ENCODE results near the gene RTN4RL2.

DNA sequence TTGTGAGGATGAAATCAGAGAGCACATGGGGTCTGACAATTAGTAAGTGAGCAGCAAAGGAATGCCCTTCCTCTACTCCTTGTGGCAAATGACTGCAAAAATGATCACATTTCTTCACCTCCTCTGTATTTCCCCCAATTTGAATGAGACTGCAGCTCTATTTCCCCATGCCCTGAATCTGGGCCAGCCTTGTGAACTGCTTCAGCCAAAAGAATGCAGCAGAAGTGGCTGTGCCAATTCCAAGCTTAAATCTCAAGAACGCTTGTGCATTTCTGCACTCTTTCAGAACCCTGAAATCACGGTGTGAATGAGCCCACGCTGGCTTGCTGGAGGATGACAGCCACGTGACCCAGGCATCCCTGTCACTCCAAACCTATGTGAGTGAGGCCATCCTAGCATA is 43.3 kb upstream of the RTN4RL2 start:
- TF ChIP-seq POLR2A (IDR thresholded peaks at IDR 0.05): no peak
- TF ChIP-seq, protein P1, sequence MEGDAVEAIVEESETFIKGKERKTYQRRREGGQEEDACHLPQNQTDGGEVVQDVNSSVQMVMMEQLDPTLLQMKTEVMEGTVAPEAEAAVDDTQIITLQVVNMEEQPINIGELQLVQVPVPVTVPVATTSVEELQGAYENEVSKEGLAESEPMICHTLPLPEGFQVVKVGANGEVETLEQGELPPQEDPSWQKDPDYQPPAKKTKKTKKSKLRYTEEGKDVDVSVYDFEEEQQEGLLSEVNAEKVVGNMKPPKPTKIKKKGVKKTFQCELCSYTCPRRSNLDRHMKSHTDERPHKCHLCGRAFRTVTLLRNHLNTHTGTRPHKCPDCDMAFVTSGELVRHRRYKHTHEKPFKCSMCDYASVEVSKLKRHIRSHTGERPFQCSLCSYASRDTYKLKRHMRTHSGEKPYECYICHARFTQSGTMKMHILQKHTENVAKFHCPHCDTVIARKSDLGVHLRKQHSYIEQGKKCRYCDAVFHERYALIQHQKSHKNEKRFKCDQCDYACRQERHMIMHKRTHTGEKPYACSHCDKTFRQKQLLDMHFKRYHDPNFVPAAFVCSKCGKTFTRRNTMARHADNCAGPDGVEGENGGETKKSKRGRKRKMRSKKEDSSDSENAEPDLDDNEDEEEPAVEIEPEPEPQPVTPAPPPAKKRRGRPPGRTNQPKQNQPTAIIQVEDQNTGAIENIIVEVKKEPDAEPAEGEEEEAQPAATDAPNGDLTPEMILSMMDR (IDR thresholded peaks at IDR 0.05 in 4 of 5, conservative IDR thresholded peaks at IDR 0.05 in 1 of 5): no peak
